ENCODE measurements around the gene CRADD.

GRCh38 chr12:93760275-93760875 is 83.2 kb downstream of the CRADD start:
- TF ChIP-seq CTCF (IDR thresholded peaks at IDR 0.05) (no peak), POLR2AphosphoS5 (IDR thresholded peaks at IDR 0.05) (no peak), EP300 (IDR thresholded peaks at IDR 0.05) (no peak)
